Hypothalamus (tissue), 51 donors: ENCODE results near the gene ELN.

Source experiments
- DNase-seq, 51 donors: peaks; one replicate each; lab custom pipeline; 2025; lab: John Stamatoyannopoulos, UW

Gene ELN

DNA sequence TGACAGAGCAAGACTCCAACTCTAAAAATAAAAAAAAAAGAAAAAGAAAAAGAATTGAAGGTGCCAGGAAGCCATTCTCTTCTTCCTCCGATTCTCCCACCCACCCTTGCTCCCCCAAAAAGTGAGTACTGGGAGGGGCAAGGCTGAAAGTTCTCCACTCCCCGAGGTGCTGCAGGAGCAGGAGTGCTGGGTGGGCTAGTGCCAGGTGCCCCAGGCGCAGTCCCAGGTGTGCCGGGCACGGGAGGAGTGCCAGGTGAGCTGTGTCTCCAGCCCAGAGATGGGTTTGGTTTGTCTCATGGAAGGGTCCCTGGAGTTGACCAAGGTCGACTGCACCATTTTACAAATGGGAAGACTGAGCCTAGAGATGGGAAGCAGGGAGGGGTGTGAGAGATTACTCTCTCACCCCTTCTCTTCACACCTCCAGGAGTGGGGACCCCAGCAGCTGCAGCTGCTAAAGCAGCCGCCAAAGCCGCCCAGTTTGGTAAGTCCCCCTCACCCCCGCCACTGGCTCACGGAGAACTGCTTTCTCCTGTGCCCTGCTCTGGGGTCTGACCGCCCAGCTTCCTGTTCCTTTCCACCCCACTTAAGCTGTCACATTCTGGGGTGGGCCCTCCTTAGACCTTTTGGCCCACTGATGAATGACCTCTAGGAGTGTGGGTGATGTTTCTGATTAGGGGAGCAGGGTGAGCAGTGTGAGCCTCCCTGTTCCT is 29.4 kb downstream of the ELN start:
- DNase-seq = no peak

DNA sequence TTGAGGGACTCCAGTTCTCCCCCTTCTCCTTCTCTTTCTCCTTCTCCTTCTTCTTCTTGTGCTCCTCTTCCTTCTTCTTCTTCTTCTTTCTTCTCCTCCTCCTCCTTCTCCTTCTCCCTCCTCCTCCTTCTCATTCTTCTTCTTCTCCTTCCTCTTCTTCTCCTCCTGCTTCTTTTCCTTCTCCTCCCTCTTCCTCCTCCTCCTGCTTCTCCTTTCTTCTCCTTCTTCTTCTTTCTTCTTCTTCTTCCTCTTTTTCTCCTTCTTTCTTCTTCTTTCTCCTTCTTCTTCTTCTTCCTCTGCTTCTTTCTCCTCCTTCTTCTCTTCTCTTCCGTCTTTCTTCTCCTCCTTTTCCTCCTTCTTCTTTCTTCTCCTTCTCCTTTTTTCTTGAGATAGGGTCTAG is 30.0 kb downstream of the ELN start:
- DNase-seq = no peak

DNA sequence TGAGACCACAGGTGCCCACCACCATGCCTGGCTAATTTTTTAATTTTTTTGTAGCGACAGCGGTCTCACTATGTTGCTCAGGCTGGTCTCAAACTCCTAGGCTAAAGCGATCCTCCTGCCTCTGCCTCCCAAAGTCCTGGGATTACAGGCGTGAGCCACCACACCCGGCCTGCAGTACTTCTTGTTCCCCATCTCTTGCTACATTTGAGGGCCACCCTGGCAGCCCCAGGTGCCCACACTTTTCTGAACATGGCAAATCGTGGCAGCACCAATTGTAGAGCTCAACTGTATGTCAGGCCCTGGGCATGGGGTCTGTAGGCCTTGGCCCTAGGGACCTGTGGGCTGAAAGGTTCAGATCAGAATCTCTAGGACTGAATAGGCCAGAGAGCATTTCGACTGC is 30.5 kb downstream of the ELN start:
- DNase-seq = no peak

DNA sequence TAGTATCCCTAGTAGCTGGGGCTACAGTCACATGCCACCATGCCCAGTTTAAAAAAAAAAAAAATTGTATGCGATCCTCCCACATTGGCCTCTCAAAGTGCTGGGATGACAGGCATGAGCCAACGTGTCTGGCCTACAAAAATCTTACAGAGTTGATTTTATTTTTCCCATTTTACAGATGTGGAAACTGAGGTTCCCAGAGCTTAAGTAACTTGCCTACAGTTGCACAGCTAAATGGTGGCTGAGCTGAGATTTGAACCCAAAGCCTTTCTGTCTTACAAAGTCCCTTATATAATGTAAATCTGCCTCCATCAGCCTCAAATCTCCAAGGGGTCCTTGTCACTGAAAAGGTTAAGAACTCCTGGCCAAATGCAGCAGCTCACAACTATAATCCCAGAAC is 31.1 kb downstream of the ELN start:
- no peak for DNase-seq

DNA sequence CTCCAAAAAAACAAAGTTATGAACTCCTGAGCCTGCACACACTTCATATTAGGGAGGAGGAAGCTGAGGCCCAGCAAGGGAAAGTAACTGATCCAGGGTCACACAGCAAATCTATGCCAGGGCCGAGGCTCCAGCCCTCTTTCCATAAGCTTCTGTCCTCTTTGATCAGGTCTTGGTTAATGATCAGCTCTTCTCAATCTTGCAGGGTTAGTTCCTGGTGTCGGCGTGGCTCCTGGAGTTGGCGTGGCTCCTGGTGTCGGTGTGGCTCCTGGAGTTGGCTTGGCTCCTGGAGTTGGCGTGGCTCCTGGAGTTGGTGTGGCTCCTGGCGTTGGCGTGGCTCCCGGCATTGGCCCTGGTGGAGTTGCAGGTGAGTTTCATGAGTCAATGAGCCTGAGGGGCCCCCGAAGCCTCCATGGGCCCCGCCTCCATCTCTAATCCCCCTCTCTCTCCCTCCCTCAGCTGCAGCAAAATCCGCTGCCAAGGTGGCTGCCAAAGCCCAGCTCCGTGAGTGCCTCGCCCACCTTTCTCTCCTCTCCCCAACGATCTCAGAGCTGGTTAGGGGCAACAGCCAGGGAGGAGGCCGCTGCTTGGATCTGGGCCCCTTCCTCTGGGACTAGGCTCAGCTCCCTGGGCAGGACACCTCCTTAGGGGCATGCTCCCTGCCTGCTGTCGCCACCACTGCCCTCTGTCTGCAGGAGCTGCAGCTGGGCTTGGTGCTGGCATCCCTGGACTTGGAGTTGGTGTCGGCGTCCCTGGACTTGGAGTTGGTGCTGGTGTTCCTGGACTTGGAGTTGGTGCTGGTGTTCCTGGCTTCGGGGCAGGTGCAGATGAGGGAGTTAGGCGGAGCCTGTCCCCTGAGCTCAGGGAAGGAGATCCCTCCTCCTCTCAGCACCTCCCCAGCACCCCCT is 32.0 kb downstream of the ELN start:
- DNase-seq = peak in 2 of 51 donors; percentile 19 to 29

DNA sequence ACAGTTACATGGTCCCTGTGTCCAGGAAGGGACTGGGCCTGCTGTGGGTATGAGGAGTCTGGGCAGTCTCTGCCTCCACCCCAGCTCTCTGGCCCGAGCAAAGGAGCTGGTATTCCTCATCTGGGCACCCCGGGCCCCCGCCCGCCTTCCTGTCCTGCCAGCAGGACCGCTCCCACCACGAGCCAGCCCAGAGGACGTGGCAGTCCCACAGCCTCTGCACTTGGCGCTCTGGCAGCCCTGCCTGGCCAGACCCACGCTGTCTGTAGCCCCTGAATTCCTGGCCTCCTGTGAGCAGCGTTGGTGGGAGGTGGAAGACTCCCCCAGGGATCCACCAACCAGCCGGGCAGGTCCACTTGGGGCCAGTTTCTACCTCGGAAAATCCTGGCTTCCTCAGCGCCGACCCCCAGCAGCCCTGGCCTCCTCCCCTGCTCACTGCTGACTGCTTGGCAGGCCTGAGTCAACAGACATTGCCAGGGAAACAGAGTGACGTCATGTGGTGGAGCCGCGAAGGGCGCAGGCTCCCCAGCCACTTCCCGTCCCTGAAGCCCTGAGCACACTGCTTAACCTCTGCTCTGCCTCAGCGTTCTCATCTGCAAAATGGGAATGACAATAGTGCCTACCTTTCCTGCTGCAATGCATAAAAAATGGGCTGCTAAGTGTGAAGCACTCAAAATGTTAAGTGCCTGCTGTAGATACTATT is 34.0 kb downstream of the ELN start:
- DNase-seq = peak in 47 of 51 donors; percentile 12 to 86 (median 70)

DNA sequence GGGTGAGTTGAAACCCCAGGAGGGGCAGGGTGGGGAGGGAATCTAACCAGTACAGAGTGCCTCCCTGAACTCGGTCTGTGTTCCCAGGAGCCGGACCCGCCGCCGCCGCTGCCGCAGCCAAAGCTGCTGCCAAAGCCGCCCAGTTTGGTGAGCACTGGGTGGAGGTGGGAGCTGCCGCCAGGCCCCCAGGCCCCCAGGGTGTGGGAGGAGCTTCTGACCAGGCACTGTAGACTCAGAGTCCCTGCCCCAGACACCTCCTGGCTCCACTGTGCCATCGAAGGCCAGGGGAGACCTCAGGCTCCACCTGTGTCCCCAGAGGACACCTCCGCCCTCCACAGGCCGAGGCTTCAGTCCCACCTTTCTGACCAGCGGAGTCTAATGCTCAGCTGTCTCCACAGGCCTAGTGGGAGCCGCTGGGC is 35.3 kb downstream of the ELN start:
- DNase-seq = no peak

DNA sequence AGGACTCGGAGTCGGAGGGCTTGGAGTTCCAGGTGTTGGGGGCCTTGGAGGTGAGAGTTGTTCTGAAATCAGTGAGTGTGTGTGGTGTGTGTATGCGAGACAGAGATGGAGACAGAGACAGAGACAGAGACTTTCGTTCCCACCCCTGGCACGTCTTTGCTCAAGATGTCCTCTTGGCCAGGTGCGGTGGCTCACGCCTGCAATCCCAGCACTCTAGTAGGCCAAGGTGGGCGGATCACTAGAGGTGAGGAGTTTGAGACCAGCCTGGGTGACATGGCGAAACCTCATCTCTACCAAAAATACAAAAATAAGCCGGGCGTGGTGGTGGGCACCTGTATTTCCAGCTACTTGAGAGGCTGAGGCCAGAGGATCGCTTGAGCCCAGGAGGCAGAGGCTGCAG is 35.7 kb downstream of the ELN start:
- DNase-seq = no peak

DNA sequence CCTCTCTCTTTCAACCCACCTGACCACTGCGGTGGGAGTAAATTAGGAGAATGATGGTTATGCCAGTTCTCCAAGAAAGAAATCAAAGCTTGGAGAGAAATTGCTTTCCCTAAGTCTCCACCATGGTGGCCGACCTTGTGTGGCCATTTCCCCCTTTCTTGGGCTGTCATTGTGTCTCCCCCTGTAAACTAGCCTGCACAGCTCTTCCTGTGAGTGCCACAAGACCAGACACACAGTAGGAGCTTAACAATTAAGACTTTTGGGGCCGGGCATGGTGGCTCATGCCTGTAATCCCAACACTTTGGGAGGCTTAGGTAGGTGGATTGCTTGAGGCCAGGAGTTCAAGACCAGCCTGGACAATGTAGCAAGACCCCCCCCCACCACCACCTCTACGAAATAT is 36.7 kb downstream of the ELN start:
- no peak for DNase-seq

DNA sequence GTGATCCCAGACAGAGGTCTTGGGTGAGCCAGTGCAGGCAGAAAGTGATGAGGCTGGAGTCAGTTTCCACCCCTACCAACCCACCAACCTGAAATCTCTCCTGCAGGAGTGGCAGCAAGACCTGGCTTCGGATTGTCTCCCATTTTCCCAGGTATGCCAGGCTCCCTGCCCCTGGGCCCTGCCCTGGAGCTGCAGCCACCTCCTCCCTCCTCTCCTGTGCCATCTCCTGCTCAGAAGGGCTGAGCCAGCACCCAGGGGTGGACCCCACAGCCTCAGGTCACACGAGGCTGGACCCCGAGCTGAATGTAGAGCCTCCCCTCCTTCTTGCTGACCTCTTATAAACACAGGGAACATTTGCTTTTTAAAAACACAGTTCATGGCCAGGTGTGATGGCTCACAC is 38.7 kb downstream of the ELN start:
- no peak for DNase-seq

DNA sequence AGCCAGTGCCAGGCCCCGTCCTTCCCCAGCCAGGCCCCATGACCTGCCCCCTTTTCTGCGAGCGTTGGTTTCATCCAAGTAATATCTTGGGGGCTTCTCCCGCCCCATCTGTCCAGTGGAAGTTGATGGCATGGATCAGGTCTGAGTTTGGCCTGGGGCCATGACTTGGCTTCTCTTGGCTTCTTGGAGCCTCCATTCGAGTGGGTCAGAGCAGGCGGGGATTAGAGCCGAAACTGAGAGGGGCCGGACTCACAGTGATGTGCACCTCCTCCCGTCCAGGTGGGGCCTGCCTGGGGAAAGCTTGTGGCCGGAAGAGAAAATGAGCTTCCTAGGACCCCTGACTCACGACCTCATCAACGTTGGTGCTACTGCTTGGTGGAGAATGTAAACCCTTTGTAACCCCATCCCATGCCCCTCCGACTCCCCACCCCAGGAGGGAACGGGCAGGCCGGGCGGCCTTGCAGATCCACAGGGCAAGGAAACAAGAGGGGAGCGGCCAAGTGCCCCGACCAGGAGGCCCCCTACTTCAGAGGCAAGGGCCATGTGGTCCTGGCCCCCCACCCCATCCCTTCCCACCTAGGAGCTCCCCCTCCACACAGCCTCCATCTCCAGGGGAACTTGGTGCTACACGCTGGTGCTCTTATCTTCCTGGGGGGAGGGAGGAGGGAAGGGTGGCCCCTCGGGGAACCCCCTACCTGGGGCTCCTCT is 40.6 kb downstream of the ELN start:
- no peak for DNase-seq

- no peak for DNase-seq
These were observed 41.1 kb downstream of the ELN start for GRCh38 chr7:74069086-74069541.

DNA sequence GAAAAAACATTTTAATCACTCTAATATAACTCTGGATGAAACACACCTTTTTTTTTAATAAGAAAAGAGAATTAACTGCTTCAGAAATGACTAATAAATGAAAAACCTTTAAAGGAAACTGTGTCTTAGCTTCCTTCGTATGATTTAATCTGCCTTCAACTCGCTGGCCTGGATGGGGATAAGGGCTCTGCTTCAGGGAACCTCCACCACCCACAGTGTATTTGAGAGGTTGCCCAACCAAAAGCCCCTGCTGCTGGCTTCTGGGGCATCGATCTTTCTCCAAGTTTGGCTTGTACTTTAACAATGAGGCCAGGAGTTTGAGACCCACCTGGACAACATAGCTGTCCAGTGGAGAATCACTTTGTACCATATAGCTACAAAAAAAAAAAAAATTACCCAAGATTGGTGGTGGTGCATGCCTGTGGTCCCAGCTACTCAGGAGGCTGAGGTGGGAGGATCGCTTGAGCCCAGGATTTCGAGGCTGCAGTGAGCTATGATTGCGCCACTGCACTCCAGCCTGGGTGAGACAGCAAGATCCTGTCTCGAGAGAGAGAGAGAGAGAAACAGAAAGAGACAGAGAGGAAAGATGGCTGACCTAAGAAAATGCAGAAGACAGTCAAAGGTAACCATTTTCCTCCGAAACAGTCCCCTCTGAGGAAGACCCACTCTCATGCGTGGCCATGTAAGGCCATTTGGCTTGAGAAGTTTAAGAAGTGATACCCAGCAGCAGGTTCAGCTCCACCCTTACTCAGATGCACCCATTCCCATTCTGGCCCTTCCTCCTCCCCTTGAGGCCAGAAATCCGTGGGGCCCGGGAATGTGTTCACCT is 42.0 kb downstream of the ELN start:
- no peak for DNase-seq

DNA sequence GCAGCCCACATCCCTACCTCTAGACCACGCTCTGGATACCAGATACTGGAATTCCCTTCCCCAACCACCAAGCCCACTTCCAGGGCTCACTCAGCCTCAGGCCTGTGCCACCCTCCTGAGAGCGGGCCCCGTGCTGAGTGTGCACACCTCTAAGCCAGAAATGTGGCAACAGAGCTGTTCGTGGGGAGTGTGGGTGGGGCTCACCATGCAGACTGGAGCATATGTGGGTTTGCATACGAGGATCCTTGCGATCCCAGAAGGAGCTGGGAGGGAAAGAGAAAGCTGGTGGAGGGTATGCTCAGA is 42.6 kb downstream of the ELN start:
- DNase-seq = no peak

GRCh38 chr7:74071121-74071520 is 43.1 kb downstream of the ELN start:
- no peak for DNase-seq

DNA sequence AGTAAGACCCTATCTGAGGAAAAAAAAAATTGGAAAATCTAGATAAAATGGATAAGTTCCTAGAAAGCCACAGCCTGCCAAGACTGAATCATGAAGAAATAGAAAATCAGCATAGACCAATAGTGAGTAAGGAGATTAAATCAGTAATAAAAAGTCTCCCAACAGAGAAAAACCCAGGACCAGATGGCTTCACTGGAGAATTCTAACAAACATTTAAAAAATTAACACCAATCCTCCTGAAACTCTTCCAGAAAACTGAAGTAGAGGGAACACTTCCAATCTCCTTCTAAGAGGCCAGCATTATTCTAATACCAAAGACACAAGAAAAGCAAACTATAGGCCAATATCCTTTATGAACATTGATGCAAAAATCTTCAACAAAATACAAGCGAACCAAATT is 46.8 kb downstream of the ELN start:
- DNase-seq = no peak

DNA sequence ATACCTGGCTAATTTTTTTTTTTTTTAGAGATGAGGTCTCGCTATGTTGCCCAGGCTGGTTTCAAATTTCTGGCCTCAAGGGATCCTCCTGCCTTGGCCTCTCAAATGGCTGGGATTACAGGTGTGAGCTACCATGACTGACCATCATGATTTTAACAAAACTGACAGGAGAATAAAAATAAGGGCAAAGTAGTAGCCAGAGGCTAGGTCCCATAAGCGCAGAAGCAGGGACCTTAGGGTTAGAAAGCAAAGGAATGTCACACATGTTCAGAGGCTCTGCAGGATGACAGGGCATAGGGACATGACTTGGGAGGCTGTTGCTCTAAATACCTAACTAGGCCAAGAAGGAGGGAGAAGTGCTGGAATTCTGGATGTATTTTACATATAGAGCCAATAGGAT is 50.5 kb downstream of the ELN start:
- no peak for DNase-seq

DNA sequence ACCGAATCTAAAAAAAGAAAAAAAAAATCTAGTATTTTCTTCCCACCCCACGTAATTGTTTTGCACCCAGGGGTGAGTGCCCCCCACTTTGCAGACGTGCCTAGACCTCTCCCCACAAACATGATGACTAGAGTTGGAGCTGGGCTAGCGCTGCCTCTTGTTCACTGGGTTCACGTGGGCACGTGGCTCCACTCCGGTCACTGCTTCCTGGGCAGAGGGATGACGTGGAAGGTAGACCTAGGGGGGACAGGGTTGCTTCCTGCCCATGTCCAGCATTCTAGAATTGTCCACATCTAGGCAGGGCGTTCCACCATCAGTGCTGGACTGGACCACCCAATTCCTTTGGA is 54.8 kb downstream of the ELN start:
- peak in 4 of 51 donors; percentile 15 to 37 (median 24) for DNase-seq

- peak in 48 of 51 donors; percentile 26 to 89 (median 70) for DNase-seq
These were observed 55.3 kb downstream of the ELN start, which contains the start of gene LIMK1 for GRCh38 chr7:74083117-74083876. TSS of gene LIMK1 (plus strand) at chr7:74083804. CDS start at chr7:74083991, 187 bp downstream.
